ENCODE results near the gene APOLD1.
"Not testable (repeated sequence)": the region's sequence is repeated elsewhere in the genome, so short reads cannot be mapped to it uniquely, and the experiment has no call there.

Gene APOLD1

GRCh38 chr12:12807970-12808702 lies 22.7 kb downstream of the APOLD1 start:
- peak; percentile 75 for DNase-seq (ENCODE audit: low spot score)

- DNase-seq (ENCODE audit: low spot score) = no peak
Observed at GRCh38 chr12:12810553-12811021, 25.1 kb downstream of the APOLD1 start.

GRCh38 chr12:12811343-12811742 lies 25.9 kb downstream of the APOLD1 start:
- DNase-seq (ENCODE audit: low spot score) = no peak

GRCh38 chr12:12812174-12812573 lies 26.7 kb downstream of the APOLD1 start:
- no peak for DNase-seq (ENCODE audit: low spot score)

- DNase-seq (ENCODE audit: low spot score) = no peak
Observed at GRCh38 chr12:12812618-12813119, 27.2 kb downstream of the APOLD1 start.

- DNase-seq (ENCODE audit: low spot score) = peak; percentile 94
Observed at GRCh38 chr12:12813120-12814101, 28.0 kb downstream of the APOLD1 start, which contains the start of gene DDX47. DDX47 (plus strand) TSS chr12:12813346; CDS start chr12:12813368, 22 bp downstream.

GRCh38 chr12:12817616-12818015 lies 32.2 kb downstream of the APOLD1 start:
- DNase-seq (ENCODE audit: low spot score) = no peak

- DNase-seq (ENCODE audit: low spot score) = no peak
Observed at GRCh38 chr12:12818701-12819100, 33.2 kb downstream of the APOLD1 start.

- DNase-seq (ENCODE audit: low spot score) = no peak
Observed at GRCh38 chr12:12819221-12819620, 33.8 kb downstream of the APOLD1 start.

GRCh38 chr12:12819752-12820311 lies 34.4 kb downstream of the APOLD1 start:
- DNase-seq (ENCODE audit: low spot score) = no peak

- DNase-seq (ENCODE audit: low spot score) = not testable (repeated sequence)
Observed at GRCh38 chr12:12820376-12820775, 34.9 kb downstream of the APOLD1 start.

GRCh38 chr12:12821975-12822374 lies 36.5 kb downstream of the APOLD1 start:
- no peak for DNase-seq (ENCODE audit: low spot score)

GRCh38 chr12:12822886-12823285 lies 37.4 kb downstream of the APOLD1 start:
- no peak for DNase-seq (ENCODE audit: low spot score)

- no peak for DNase-seq (ENCODE audit: low spot score)
Observed at GRCh38 chr12:12823300-12823699, 37.8 kb downstream of the APOLD1 start.

- DNase-seq (ENCODE audit: low spot score) = no peak
Observed at GRCh38 chr12:12823811-12824210, 38.4 kb downstream of the APOLD1 start.

GRCh38 chr12:12835378-12836146 lies 50.1 kb downstream of the APOLD1 start:
- DNase-seq (ENCODE audit: low spot score) = no peak

- DNase-seq (ENCODE audit: low spot score) = no peak
Observed at GRCh38 chr12:12836571-12836970, 51.1 kb downstream of the APOLD1 start.

GRCh38 chr12:12837025-12837812 lies 51.8 kb downstream of the APOLD1 start:
- peak; percentile 51 for DNase-seq (ENCODE audit: low spot score)

GRCh38 chr12:12837813-12838153 lies 52.3 kb downstream of the APOLD1 start:
- no peak for DNase-seq (ENCODE audit: low spot score)

- DNase-seq (ENCODE audit: low spot score) = peak; percentile 10
Observed at GRCh38 chr12:12839003-12839395, 53.5 kb downstream of the APOLD1 start.

GRCh38 chr12:12839439-12839838 lies 54.0 kb downstream of the APOLD1 start:
- DNase-seq (ENCODE audit: low spot score) = not testable (repeated sequence)
